Skin epidermis (tissue), 12 donors: ENCODE data around the gene SEC62.

Experiments used
- H3K27ac ChIP-seq, 21 experiments: fragments of 200-600 bp; sonication (generic) in 11 of 21; one replicate each; pipeline ENCODE4 v1.5.0; 2020; ENCODE audit warnings: mild to moderate bottlenecking in 3 of 21, inconsistent platforms in 2 of 21, moderate library complexity in 2 of 21
- H3K4me3 ChIP-seq, 7 experiments: fragments of 200-600 bp; sonication (generic) in 2 of 7; one replicate each; pipeline ENCODE4 v1.5.0; 2020; ENCODE audit warnings: inconsistent platforms in 2 of 7, mild to moderate bottlenecking in 2 of 7, moderate library complexity in 1 of 7

SEC62 gene

GRCh38 chr3:169966951-169967915 is 626 bp downstream of the SEC62 start:
- H3K27ac ChIP-seq: peak overlapping the region; percentile 90 to 100 (median 97)
- peak overlapping the region; percentile 55 to 96 (median 88) for H3K4me3 ChIP-seq

GRCh38 chr3:169968224-169968885 is 1.7 kb downstream of the SEC62 start:
- Histone ChIP-seq H3K27ac (peak overlapping the region in 2 of 21 experiments; percentile 96 to 99), H3K4me3 (peak overlapping the region in 1 of 7 experiments; percentile 95)

GRCh38 chr3:169969174-169970095 is 2.8 kb downstream of the SEC62 start:
- Histone ChIP-seq H3K27ac (peak overlapping the region in 1 of 21 experiments; percentile 22), H3K4me3 (no peak overlapping the region)

- H3K4me3 ChIP-seq: no peak overlapping the region
These were observed 4.2 kb downstream of the SEC62 start for GRCh38 chr3:169970847-169971246.

GRCh38 chr3:169971522-169971921 is 4.9 kb downstream of the SEC62 start:
- H3K4me3 ChIP-seq: no peak overlapping the region
- no peak overlapping the region for H3K27ac ChIP-seq

More at GRCh38 chr3:169970847-169971246, 4.2 kb downstream of the SEC62 start:
- no peak overlapping the region for H3K27ac ChIP-seq

GRCh38 chr3:169980055-169980454 is 13.4 kb downstream of the SEC62 start:
- Histone ChIP-seq H3K27ac (no peak overlapping the region), H3K4me3 (no peak overlapping the region)

- H3K27ac ChIP-seq: no peak overlapping the region
- no peak overlapping the region for H3K4me3 ChIP-seq
These were observed 17.7 kb downstream of the SEC62 start for GRCh38 chr3:169984292-169984691.

GRCh38 chr3:169990431-169990830 is 23.8 kb downstream of the SEC62 start:
- Histone ChIP-seq H3K27ac (no peak overlapping the region), H3K4me3 (no peak overlapping the region)

- H3K4me3 ChIP-seq: no peak overlapping the region
- no peak overlapping the region for H3K27ac ChIP-seq
These were observed 25.5 kb downstream of the SEC62 start for GRCh38 chr3:169992156-169992555.

GRCh38 chr3:169992781-169993180 is 26.2 kb downstream of the SEC62 start:
- no peak overlapping the region for H3K27ac ChIP-seq

GRCh38 chr3:169993761-169994160 is 27.2 kb downstream of the SEC62 start:
- Histone ChIP-seq H3K27ac (no peak overlapping the region), H3K4me3 (no peak overlapping the region)

More at GRCh38 chr3:169992781-169993180, 26.2 kb downstream of the SEC62 start:
- H3K4me3 ChIP-seq: no peak overlapping the region

- Histone ChIP-seq H3K27ac (no peak overlapping the region), H3K4me3 (no peak overlapping the region)
These were observed 29.5 kb downstream of the SEC62 start for GRCh38 chr3:169996063-169996462.

- no peak overlapping the region for H3K27ac ChIP-seq
These were observed 32.1 kb downstream of the SEC62 start for GRCh38 chr3:169998668-169999131.

GRCh38 chr3:169999433-169999832 is 32.8 kb downstream of the SEC62 start:
- no peak overlapping the region for H3K27ac ChIP-seq
- no peak overlapping the region for H3K4me3 ChIP-seq

More at GRCh38 chr3:169998668-169999131, 32.1 kb downstream of the SEC62 start:
- no peak overlapping the region for H3K4me3 ChIP-seq

- no peak overlapping the region for H3K4me3 ChIP-seq
- H3K27ac ChIP-seq: no peak overlapping the region
These were observed 33.4 kb downstream of the SEC62 start for GRCh38 chr3:170000051-170000450.

GRCh38 chr3:170002231-170002630 is 35.6 kb downstream of the SEC62 start:
- peak overlapping the region in 5 of 21 experiments; percentile 11 to 71 (median 30) for H3K27ac ChIP-seq
- H3K4me3 ChIP-seq: no peak overlapping the region

- Histone ChIP-seq H3K4me3 (no peak overlapping the region), H3K27ac (peak overlapping the region in 4 of 21 experiments; percentile 11 to 71 (median 41))
These were observed 36.3 kb downstream of the SEC62 start for GRCh38 chr3:170002879-170003278.

GRCh38 chr3:170003881-170004356 is 37.3 kb downstream of the SEC62 start:
- H3K4me3 ChIP-seq: no peak overlapping the region
- H3K27ac ChIP-seq: peak overlapping the region in 2 of 21 experiments; percentile 45 to 58

- Histone ChIP-seq H3K27ac (no peak overlapping the region), H3K4me3 (no peak overlapping the region)
These were observed 40.5 kb downstream of the SEC62 start for GRCh38 chr3:170007031-170007663.
